Tibial nerve (tissue), 4 donors: ENCODE measurements around the gene MPP4. TPM values are rescaled to one million over a fixed set of nuclear protein-coding genes. Genes with fewer than 3 reads are reported as not detected.

Experiments
- DNase-seq, 2 donors: peaks; one replicate each; pipeline ENCODE4 v3.0.0-alpha.2; 2019; ENCODE audit warnings: low spot score in 2 of 2
- H3K27ac ChIP-seq, 4 donors: fragments of 200-600 bp; sonication (generic) in 3 of 4; one replicate each; pipeline ENCODE4 v1.5.1; 2017 to 2019; ENCODE audit warnings: mild to moderate bottlenecking in 1 of 4
- H3K27me3 ChIP-seq, 2 donors: fragments of 200-600 bp; sonication (generic) in 1 of 2; one replicate each; pipeline versions ENCODE4 v1.5.1 to v1.6.0; 2017 to 2019
- H3K36me3 ChIP-seq, 3 donors: fragments of 200-600 bp; sonication (generic); one replicate each; pipeline ENCODE4 v1.5.1; 2018 to 2019
- H3K4me1 ChIP-seq, 4 donors: fragments of 200-600 bp; sonication (generic) in 3 of 4; one replicate each; pipeline ENCODE4 v1.5.1; 2017 to 2019
- H3K4me3 ChIP-seq, 4 donors: fragments of 200-600 bp; sonication (generic) in 3 of 4; one replicate each; pipeline ENCODE4 v1.5.1; 2017 to 2019; ENCODE audit warnings: mild to moderate bottlenecking in 1 of 4, moderate library complexity in 1 of 4
- H3K9me3 ChIP-seq, 4 donors: fragments of 200-600 bp; sonication (generic) in 3 of 4; one replicate each; pipeline ENCODE4 v1.5.1; 2017 to 2019
- CTCF ChIP-seq, 5 experiments: fragments of 200-600 bp in 3 of 5; fragments of 450-650 bp in 2 of 5; sonication (generic) in 3 of 5; IDR thresholded peaks; one replicate each; pipeline ENCODE4 v1.5.1; 2016 to 2019; ENCODE audit warnings: antibody characterized with exemption in 5 of 5, mild to moderate bottlenecking in 3 of 5, moderate library complexity in 2 of 5
- EP300 ChIP-seq, 2 donors: sonication (generic); formaldehyde crosslinking; IDR thresholded peaks; one replicate each; pipeline ENCODE4 v1.6.1; 2017; ENCODE audit warnings: antibody characterized with exemption in 2 of 2, mild to moderate bottlenecking in 1 of 2
- POLR2A ChIP-seq, 2 donors: fragments of 450-650 bp; IDR thresholded peaks; one replicate each; pipeline ENCODE4 v1.6.1; 2017; ENCODE audit warnings: antibody characterized with exemption in 2 of 2, mild to moderate bottlenecking in 2 of 2, moderate library complexity in 2 of 2
- WGBS, 2 donors: methylation state at CpG; one replicate each; pipeline ENCODE4 v1.1.5; 2018; 5-methylcytosine and 5-hydroxymethylcytosine counted together
- total RNA-seq, 4 donors: library from RNA; depleted of rRNA; stranded (reverse); fragments of >200 nt; gene quantifications; one replicate each; pipeline ENCODE4 v1.1.0, GENCODE V29; 2016

The MPP4 gene
- total RNA-seq, 4 donors from 2014 or later: 0.22 to 0.60 TPM; not detected in 2

- TF ChIP-seq EP300 (IDR thresholded peaks at IDR 0.05) (no peak), POLR2A (IDR thresholded peaks at IDR 0.05) (no peak), CTCF (IDR thresholded peaks at IDR 0.05) (no peak)
- no peak for DNase-seq
- H3K9me3 ChIP-seq: peaks cover 0 to 4% (median 0%) of the 10 kb centered on the region in 4 donors
- H3K27ac ChIP-seq: no peak overlapping the region
- 81 to 84% methylated on average over 5 of the region's 5 CpGs for WGBS, 2 donors
- H3K36me3 ChIP-seq: peaks cover 0 to 98% (median 3%) of the 10 kb centered on the region in 3 donors
- H3K27me3 ChIP-seq: no peaks in the 10 kb centered on the region
- no peak overlapping the region for H3K4me3 ChIP-seq
- H3K4me1 ChIP-seq: no peaks in the 10 kb centered on the region
Observed at GRCh38 chr2:201730651-201731285, 32.3 kb upstream of the MPP4 start.

GRCh38 chr2:201715459-201715858 is 17.0 kb upstream of the MPP4 start:
- H3K27me3 ChIP-seq: no peaks in the 10 kb centered on the region
- TF ChIP-seq CTCF (IDR thresholded peaks at IDR 0.05) (no peak), POLR2A (IDR thresholded peaks at IDR 0.05) (no peak), EP300 (IDR thresholded peaks at IDR 0.05) (no peak)
- peaks cover 0 to 12% (median 0%) of the 10 kb centered on the region in 4 donors for H3K9me3 ChIP-seq
- H3K36me3 ChIP-seq: peaks cover 0 to 89% (median 5%) of the 10 kb centered on the region in 3 donors
- no peaks in the 10 kb centered on the region for H3K4me1 ChIP-seq
- H3K4me3 ChIP-seq: no peak overlapping the region
- no peak for DNase-seq
- 86 to 97% methylated on average over 6 of the region's 6 CpGs for WGBS, 2 donors
- no peak overlapping the region for H3K27ac ChIP-seq

GRCh38 chr2:201712726-201713125 is 14.3 kb upstream of the MPP4 start:
- DNase-seq: no peak
- no peaks in the 10 kb centered on the region for H3K27me3 ChIP-seq
- no peak overlapping the region for H3K27ac ChIP-seq
- no peaks in the 10 kb centered on the region for H3K4me1 ChIP-seq
- TF ChIP-seq EP300 (IDR thresholded peaks at IDR 0.05) (no peak), POLR2A (IDR thresholded peaks at IDR 0.05) (no peak), CTCF (IDR thresholded peaks at IDR 0.05) (no peak)
- 97 to 100% methylated on average over 1 of the region's 1 CpG for WGBS, 2 donors
- H3K36me3 ChIP-seq: peaks cover 0 to 88% (median 5%) of the 10 kb centered on the region in 3 donors
- no peak overlapping the region for H3K4me3 ChIP-seq
- H3K9me3 ChIP-seq: no peaks in the 10 kb centered on the region

- no peak for DNase-seq
- Histone ChIP-seq H3K4me1 (no peaks in the 10 kb centered on the region), H3K27ac (no peak overlapping the region), H3K27me3 (no peaks in the 10 kb centered on the region), H3K4me3 (no peak overlapping the region), H3K36me3 (peaks cover 0 to 89% (median under 1%) of the 10 kb centered on the region in 3 donors), H3K9me3 (no peaks in the 10 kb centered on the region)
- TF ChIP-seq EP300 (IDR thresholded peaks at IDR 0.05) (no peak), POLR2A (IDR thresholded peaks at IDR 0.05) (no peak), CTCF (IDR thresholded peaks at IDR 0.05) (no peak)
- WGBS, 2 donors: 80 to 85% methylated on average over 5 of the region's 5 CpGs
Observed at GRCh38 chr2:201709747-201710146, 11.3 kb upstream of the MPP4 start.

GRCh38 chr2:201709049-201709448 is 10.6 kb upstream of the MPP4 start:
- 43 to 52% methylated on average over 2 of the region's 2 CpGs for WGBS, 2 donors
- Histone ChIP-seq H3K4me1 (no peaks in the 10 kb centered on the region), H3K4me3 (no peak overlapping the region), H3K36me3 (peaks cover 0 to 89% (median 0%) of the 10 kb centered on the region in 3 donors), H3K9me3 (no peaks in the 10 kb centered on the region), H3K27me3 (no peaks in the 10 kb centered on the region), H3K27ac (no peak overlapping the region)
- no peak for DNase-seq
- TF ChIP-seq EP300 (IDR thresholded peaks at IDR 0.05): no peak
- no peak for TF ChIP-seq POLR2A (IDR thresholded peaks at IDR 0.05)
- no peak for TF ChIP-seq CTCF (IDR thresholded peaks at IDR 0.05)
